ENCODE data around the gene HSPA4. TPM values are rescaled to one million over a fixed set of nuclear protein-coding genes. Genes with fewer than 3 reads are reported as not detected.

HSPA4 gene
- total and polyA plus RNA-seq, 2 donors (not counting 3 experiments of a cell fraction or from before 2014, with no cell fraction given): 11.2 to 161 TPM

- Histone ChIP-seq H3K27me3 (ENCODE audit: control insufficient read depth in 2 of 2, insufficient read depth in 2 of 2, low read length in 2 of 2) (no peaks in the 10 kb centered on the region), H3K27ac (ENCODE audit: insufficient read depth, low read depth, low read length) (no peak overlapping the region)
Measured at GRCh38 chr5:133108481-133108921, 56.7 kb downstream of the HSPA4 start.

GRCh38 chr5:133109655-133110483 lies 58.1 kb downstream of the HSPA4 start:
- dilution Hi-C loops (cut with MboI; ENCODE audit: extremely low pct_ligation_motif_present, low sequenced_read_pairs) (no loop called here), intact Hi-C loops (cut with micrococcal nuclease) (loop anchor here (5.0 kb wide), 3 partner anchors 312 to 832 kb away; no protein-coding TSS in a partner anchor)
- ChIA-PET POLR2A (no interaction called here), CTCF (interaction anchor here (0.8 to 8.1 kb wide), 9 partner anchors 8 to 835 kb away, joined by 3 to 303 read pairs (median 4); no protein-coding TSS in a partner anchor)
- no TSS peak for BruUV-seq (replicated peaks)
- Histone ChIP-seq H3K27me3 (ENCODE audit: control insufficient read depth in 2 of 2, insufficient read depth in 2 of 2, low read length in 2 of 2) (no peaks in the 10 kb centered on the region), H2AFZ (ENCODE audit: low read depth, low read length) (no peak overlapping the region), H3K27ac (ENCODE audit: insufficient read depth, low read depth, low read length) (no peak overlapping the region), H3K9me1 (replicated peaks; ENCODE audit: control insufficient read depth, extremely low read depth, insufficient read depth, low read length) (no peaks in the 10 kb centered on the region), H3K9me3 (replicated peaks; ENCODE audit: control insufficient read depth, insufficient read depth, low read length) (no peaks in the 10 kb centered on the region), H3K9ac (replicated peaks; ENCODE audit: extremely low read depth, insufficient read depth, low read length) (no peak overlapping the region), H3K79me2 (ENCODE audit: control insufficient read depth, insufficient read depth, low read length) (no peaks in the 10 kb centered on the region), H3K4me2 (ENCODE audit: insufficient read depth, low read length) (no peak overlapping the region), H3K36me3 (ENCODE audit: control insufficient read depth in 2 of 2, extremely low read depth in 1 of 2, insufficient read depth in 2 of 2, low read length in 2 of 2) (peaks cover 0 to under 1% of the 10 kb centered on the region in 2 experiments), H3K4me1 (ENCODE audit: control insufficient read depth, extremely low read depth, insufficient read depth, low read length) (no peaks in the 10 kb centered on the region), H4K20me1 (replicated peaks; ENCODE audit: control insufficient read depth, extremely low read depth, insufficient read depth, low read length) (no peaks in the 10 kb centered on the region), H3K4me3 (replicated peaks in 1 of 3; ENCODE audit: insufficient read depth in 1 of 3, low read depth in 1 of 3, low read length in 3 of 3) (no peak overlapping the region)
- FAIRE-seq: peak; percentile 67
- TF ChIP-seq FOS (IDR thresholded peaks at IDR 0.05; ENCODE audit: borderline replicate concordance, insufficient read depth, low read length) (no peak), MYC (IDR thresholded peaks at IDR 0.05; ENCODE audit: low read depth, low read length) (no peak), CTCF (IDR thresholded peaks at IDR 0.05; ENCODE audit: extremely low read depth in 1 of 2, insufficient read depth in 1 of 2, low read depth in 1 of 2, low read length in 2 of 2) (no peak), EZH2 (IDR thresholded peaks at IDR 0.05; ENCODE audit: borderline replicate concordance, low read depth, low read length, severe bottlenecking) (no peak), POLR2A (IDR thresholded peaks at IDR 0.05; ENCODE audit: low read depth, low read length) (no peak), POLR2AphosphoS5 (IDR thresholded peaks at IDR 0.05; ENCODE audit: insufficient read depth, low read depth, low read length) (no peak), GATA2 (IDR thresholded peaks at IDR 0.05; ENCODE audit: insufficient read depth, insufficient read length, low read depth, low read length) (no peak), JUN (IDR thresholded peaks at IDR 0.05; ENCODE audit: borderline replicate concordance, insufficient read depth, insufficient read length, low read depth) (no peak)
- no peak for DNase-seq (ENCODE audit: low read depth, low spot score)

More at GRCh38 chr5:133108481-133108921, 56.7 kb downstream of the HSPA4 start:
- Histone ChIP-seq H3K36me3 (ENCODE audit: control insufficient read depth in 2 of 2, extremely low read depth in 1 of 2, insufficient read depth in 2 of 2, low read length in 2 of 2) (peaks cover 3% of the 10 kb centered on the region in 2 experiments), H3K4me3 (replicated peaks in 1 of 3; ENCODE audit: insufficient read depth in 1 of 3, low read depth in 1 of 3, low read length in 3 of 3) (no peak overlapping the region), H3K9me3 (replicated peaks; ENCODE audit: control insufficient read depth, insufficient read depth, low read length) (no peaks in the 10 kb centered on the region), H3K9ac (replicated peaks; ENCODE audit: extremely low read depth, insufficient read depth, low read length) (no peak overlapping the region), H3K4me1 (ENCODE audit: control insufficient read depth, extremely low read depth, insufficient read depth, low read length) (no peaks in the 10 kb centered on the region), H4K20me1 (replicated peaks; ENCODE audit: control insufficient read depth, extremely low read depth, insufficient read depth, low read length) (no peaks in the 10 kb centered on the region), H3K4me2 (ENCODE audit: insufficient read depth, low read length) (no peak overlapping the region), H3K9me1 (replicated peaks; ENCODE audit: control insufficient read depth, extremely low read depth, insufficient read depth, low read length) (no peaks in the 10 kb centered on the region), H2AFZ (ENCODE audit: low read depth, low read length) (no peak overlapping the region), H3K79me2 (ENCODE audit: control insufficient read depth, insufficient read depth, low read length) (no peaks in the 10 kb centered on the region)
- BruUV-seq (replicated peaks): no TSS peak
- POLR2A ChIA-PET: no interaction called here
- intact Hi-C loops (cut with micrococcal nuclease) (no loop called here), dilution Hi-C loops (cut with MboI; ENCODE audit: extremely low pct_ligation_motif_present, low sequenced_read_pairs) (no loop called here)
- CTCF ChIA-PET: interaction anchor here (1.0 to 1.4 kb wide), 4 partner anchors 10 to 179 kb away, joined by 3 to 15 read pairs (median 6); no protein-coding TSS in a partner anchor
- FAIRE-seq: no peak
- no peak for DNase-seq (ENCODE audit: low read depth, low spot score)
- no peak for TF ChIP-seq JUN (IDR thresholded peaks at IDR 0.05; ENCODE audit: borderline replicate concordance, insufficient read depth, insufficient read length, low read depth)
